Activated naive CD4-positive, alpha-beta T cell treated with anti-CD3 and anti-CD28 coated beads, Interleukin-2, amount 10 ng/mL, durations not matched to agents 7 days and 5 days (primary cell): ENCODE results near the gene ZNF497.
"Not testable (repeated sequence)": the region's sequence is repeated elsewhere in the genome, so short reads cannot be mapped to it uniquely, and the experiment has no call there.

ENCODE experiments used
- CTCF ChIA-PET: fragments of 350-600 bp; sonication (Branson Sonifier 250); formaldehyde crosslinking; loops from one replicate; lab custom pipeline; 2021; ENCODE audit warnings: antibody characterized with exemption; lab: Charles Lee
- DNase-seq: peaks from one replicate; pipeline ENCODE4 v3.0.0-alpha.2; 2020
- H3K27ac Mint-ChIP-seq: one replicate; pipeline ENCODE4 v1.8.0; 2021; ENCODE audit warnings: mild to moderate bottlenecking, moderate library complexity, mixed read lengths
- H3K27me3 Mint-ChIP-seq: one replicate; pipeline ENCODE4 v1.8.0; 2021; ENCODE audit warnings: mild to moderate bottlenecking, mixed read lengths
- H3K36me3 Mint-ChIP-seq: one replicate; pipeline ENCODE4 v1.8.0; 2021; ENCODE audit warnings: mixed read lengths
- H3K4me1 Mint-ChIP-seq: one replicate; pipeline ENCODE4 v1.8.0; 2021; ENCODE audit warnings: mixed read lengths
- H3K4me3 Mint-ChIP-seq: one replicate; pipeline ENCODE4 v1.8.0; 2021; ENCODE audit warnings: mild to moderate bottlenecking, moderate library complexity, mixed read lengths
- H3K9me3 Mint-ChIP-seq: one replicate; pipeline ENCODE4 v1.8.0; 2021; ENCODE audit warnings: mixed read lengths

ZNF497 gene

GRCh38 chr19:58332697-58333096 lies 29.9 kb downstream of the ZNF497 start:
- Mint-ChIP-seq H3K27me3 (no peaks in the 10 kb centered on the region), H3K36me3 (peaks cover 24% of the 10 kb centered on the region), H3K27ac (no peak overlapping the region), H3K4me1 (no peaks in the 10 kb centered on the region), H3K9me3 (no peaks in the 10 kb centered on the region), H3K4me3 (no peak overlapping the region)
- DNase-seq, result no peak
- CTCF ChIA-PET, result no interaction called here

GRCh38 chr19:58330458-58330857 lies 32.1 kb downstream of the ZNF497 start:
- H3K27ac Mint-ChIP-seq, result no peak overlapping the region
- H3K27me3 Mint-ChIP-seq, result no peaks in the 10 kb centered on the region
- no peak overlapping the region for H3K4me3 Mint-ChIP-seq
- peaks cover 10% of the 10 kb centered on the region for H3K36me3 Mint-ChIP-seq
- CTCF ChIA-PET, result no interaction called here
- H3K9me3 Mint-ChIP-seq, result no peaks in the 10 kb centered on the region
- no peak for DNase-seq
- no peaks in the 10 kb centered on the region for H3K4me1 Mint-ChIP-seq

DNA sequence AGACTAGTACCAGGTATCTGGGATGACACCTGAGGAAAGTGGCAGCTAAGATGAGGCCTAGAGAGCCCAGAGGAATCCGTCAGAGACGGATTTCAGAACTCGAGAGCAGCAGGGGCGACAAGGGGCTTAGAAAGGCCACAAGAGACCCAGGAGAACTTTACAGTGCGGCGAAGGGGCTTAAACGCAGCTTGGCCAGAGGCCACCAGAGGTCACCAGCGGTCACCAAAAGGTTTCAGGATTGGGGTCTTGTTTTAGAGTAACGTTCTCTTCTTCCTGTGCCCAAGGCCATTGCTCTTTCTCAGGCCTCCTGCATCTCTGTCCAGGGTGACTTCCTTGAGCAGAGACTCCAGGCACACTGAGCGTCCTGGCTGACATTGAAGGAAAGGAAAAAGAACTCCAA lies 33.6 kb downstream of the ZNF497 start:
- DNase-seq, result peak; percentile 38
- H3K27ac Mint-ChIP-seq, result no peak overlapping the region
- no peaks in the 10 kb centered on the region for H3K36me3 Mint-ChIP-seq
- CTCF ChIA-PET, result no interaction called here
- no peaks in the 10 kb centered on the region for H3K4me1 Mint-ChIP-seq
- H3K27me3 Mint-ChIP-seq, result no peaks in the 10 kb centered on the region
- H3K4me3 Mint-ChIP-seq, result no peak overlapping the region
- H3K9me3 Mint-ChIP-seq, result no peaks in the 10 kb centered on the region

- H3K4me3 Mint-ChIP-seq, result no peak within 1 kb of the TSS
- DNase-seq, result peak; percentile 95
- CTCF ChIA-PET, result interaction anchor here (0.7 to 1.1 kb wide), 2 partner anchors 158 to 193 kb away, joined by 3 to 4 read pairs; partner anchors contain the start of gene ZBTB45
- no peaks in the 10 kb centered on the region for H3K4me1 Mint-ChIP-seq
- no peaks in the 10 kb centered on the region for H3K9me3 Mint-ChIP-seq
- no peak within 1 kb of the TSS for H3K27ac Mint-ChIP-seq
- H3K36me3 Mint-ChIP-seq, result peaks cover 3% of the 10 kb centered on the region
- H3K27me3 Mint-ChIP-seq, result no peaks in the 10 kb centered on the region
These were observed 35.4 kb downstream of the ZNF497 start, which contains the start of gene ZSCAN22 for GRCh38 chr19:58326914-58327726. ZSCAN22 (plus strand) TSS chr19:58326994; CDS start chr19:58334803, 7,809 bp downstream.

- CTCF ChIA-PET, result interaction anchor here (0.7 to 1.1 kb wide), 2 partner anchors 158 to 193 kb away, joined by 3 to 4 read pairs; partner anchors contain the start of gene ZBTB45
- H3K36me3 Mint-ChIP-seq, result peaks cover 3% of the 10 kb centered on the region
These were observed 36.0 kb downstream of the ZNF497 start for GRCh38 chr19:58326501-58326913.

GRCh38 chr19:58325311-58326022 lies 37.1 kb downstream of the ZNF497 start:
- CTCF ChIA-PET, result no interaction called here
- H3K4me3 Mint-ChIP-seq, result no peak overlapping the region
- no peak for DNase-seq

More at GRCh38 chr19:58326501-58326913, 36.0 kb downstream of the ZNF497 start:
- DNase-seq, result no peak
- H3K27me3 Mint-ChIP-seq, result no peaks in the 10 kb centered on the region
- H3K27ac Mint-ChIP-seq, result no peak overlapping the region
- H3K4me3 Mint-ChIP-seq, result no peak overlapping the region
- H3K4me1 Mint-ChIP-seq, result no peaks in the 10 kb centered on the region
- H3K9me3 Mint-ChIP-seq, result no peaks in the 10 kb centered on the region

GRCh38 chr19:58319241-58319640 lies 43.3 kb downstream of the ZNF497 start:
- CTCF ChIA-PET, result no interaction called here

More at GRCh38 chr19:58325311-58326022, 37.1 kb downstream of the ZNF497 start:
- no peaks in the 10 kb centered on the region for H3K9me3 Mint-ChIP-seq
- no peak overlapping the region for H3K27ac Mint-ChIP-seq
- H3K27me3 Mint-ChIP-seq, result no peaks in the 10 kb centered on the region
- no peaks in the 10 kb centered on the region for H3K4me1 Mint-ChIP-seq
- H3K36me3 Mint-ChIP-seq, result peaks cover 3% of the 10 kb centered on the region

GRCh38 chr19:58318297-58318696 lies 44.3 kb downstream of the ZNF497 start:
- Mint-ChIP-seq H3K9me3 (peaks cover 4% of the 10 kb centered on the region), H3K4me1 (no peaks in the 10 kb centered on the region), H3K27ac (no peak overlapping the region), H3K36me3 (peaks cover 34% of the 10 kb centered on the region), H3K27me3 (no peaks in the 10 kb centered on the region), H3K4me3 (no peak overlapping the region)
- CTCF ChIA-PET, result no interaction called here
- no peak for DNase-seq

More at GRCh38 chr19:58319241-58319640, 43.3 kb downstream of the ZNF497 start:
- H3K36me3 Mint-ChIP-seq, result peaks cover 28% of the 10 kb centered on the region
- DNase-seq, result no peak
- no peaks in the 10 kb centered on the region for H3K4me1 Mint-ChIP-seq
- H3K9me3 Mint-ChIP-seq, result no peaks in the 10 kb centered on the region
- H3K4me3 Mint-ChIP-seq, result no peak overlapping the region
- no peaks in the 10 kb centered on the region for H3K27me3 Mint-ChIP-seq
- no peak overlapping the region for H3K27ac Mint-ChIP-seq

GRCh38 chr19:58317476-58318072 lies 45.0 kb downstream of the ZNF497 start:
- CTCF ChIA-PET, result interaction anchor here (0.7 kb wide), 1 partner anchor 86 kb away, joined by 5 read pairs; no protein-coding TSS in a partner anchor

DNA sequence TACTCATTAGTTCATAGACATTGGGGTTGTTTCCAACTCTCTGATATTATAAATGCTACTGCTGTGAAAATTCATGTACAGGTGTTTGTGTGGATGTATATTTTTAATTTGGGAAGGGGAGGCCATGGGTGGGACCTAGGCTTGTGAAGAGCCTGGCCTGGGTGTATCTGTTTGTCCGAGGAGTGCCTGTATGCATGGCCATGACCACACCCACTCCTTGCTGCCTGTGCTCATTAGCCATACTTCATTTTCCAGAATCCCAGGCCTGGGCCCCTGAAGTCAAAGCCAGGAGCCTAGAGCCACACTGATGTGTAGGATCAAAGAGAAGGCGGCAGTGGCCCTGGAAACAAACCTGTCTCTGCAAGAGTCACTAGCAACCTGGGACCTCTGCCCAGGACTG lies 47.0 kb downstream of the ZNF497 start:
- Mint-ChIP-seq H3K9me3 (peaks cover 14% of the 10 kb centered on the region), H3K27ac (no peak overlapping the region), H3K4me3 (no peak overlapping the region), H3K27me3 (no peaks in the 10 kb centered on the region), H3K4me1 (no peaks in the 10 kb centered on the region), H3K36me3 (peaks cover 59% of the 10 kb centered on the region)
- CTCF ChIA-PET, result no interaction called here
- no peak for DNase-seq

More at GRCh38 chr19:58317476-58318072, 45.0 kb downstream of the ZNF497 start:
- DNase-seq, result peak; percentile 48
- Mint-ChIP-seq H3K4me3 (no peak overlapping the region), H3K27ac (no peak overlapping the region), H3K4me1 (no peaks in the 10 kb centered on the region), H3K9me3 (peaks cover 4% of the 10 kb centered on the region), H3K27me3 (no peaks in the 10 kb centered on the region), H3K36me3 (peaks cover 40% of the 10 kb centered on the region)

DNA sequence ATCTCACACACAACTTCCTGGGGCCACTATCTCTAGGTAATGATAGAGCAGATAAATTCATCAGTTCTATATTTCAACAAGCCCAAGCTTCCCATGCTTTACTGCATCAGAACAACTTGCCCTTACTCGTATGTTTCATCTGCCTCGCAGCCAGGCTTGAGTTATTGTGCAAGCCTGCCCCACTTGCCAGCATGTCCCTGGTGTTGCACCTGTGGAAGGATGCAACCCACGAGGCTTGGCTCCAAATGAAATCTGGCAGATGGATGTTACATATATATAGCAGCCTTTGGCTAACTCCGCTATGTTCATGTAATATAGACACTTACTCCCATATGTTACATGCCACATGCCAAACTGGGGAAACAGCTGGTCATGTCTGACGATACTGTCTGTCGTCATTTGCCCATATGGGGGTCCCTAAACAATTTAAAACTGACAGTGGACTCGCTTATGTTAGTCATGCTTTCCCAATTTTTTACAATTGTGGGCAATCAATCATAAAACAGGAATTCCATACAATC lies 51.1 kb downstream of the ZNF497 start:
- Mint-ChIP-seq H3K27ac (no peak overlapping the region), H3K27me3 (no peaks in the 10 kb centered on the region), H3K4me3 (no peak overlapping the region), H3K9me3 (peaks cover 17% of the 10 kb centered on the region), H3K36me3 (peaks cover 93% of the 10 kb centered on the region), H3K4me1 (peaks cover 22% of the 10 kb centered on the region)
- CTCF ChIA-PET, result no interaction called here
- DNase-seq, result no peak

DNA sequence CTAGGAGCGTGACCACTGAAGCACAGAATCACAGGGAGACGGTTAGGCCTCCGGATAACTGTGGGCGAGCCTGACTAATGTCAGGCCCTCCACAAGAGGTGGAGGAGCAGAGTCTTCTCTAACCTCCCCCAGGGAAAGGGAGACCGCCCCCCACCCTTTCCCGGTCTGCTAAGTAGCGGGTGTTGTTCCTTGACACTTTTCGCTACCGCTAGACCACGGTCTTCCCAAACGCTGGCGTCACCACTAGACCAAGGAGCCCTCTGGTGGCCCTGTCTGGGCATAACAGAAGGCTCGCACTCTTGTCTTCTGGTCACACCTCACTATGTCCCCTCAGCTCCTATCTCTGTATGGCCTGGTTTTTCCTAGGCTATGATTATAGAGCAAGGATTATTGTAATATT lies 51.9 kb downstream of the ZNF497 start:
- peaks cover 29% of the 10 kb centered on the region for H3K4me1 Mint-ChIP-seq
- H3K27ac Mint-ChIP-seq, CTCF ChIA-PET, DNase-seq, H3K4me3 Mint-ChIP-seq, H3K27me3 Mint-ChIP-seq: not testable (repeated sequence)
- H3K9me3 Mint-ChIP-seq, result peaks cover 19% of the 10 kb centered on the region
- peaks cover 92% of the 10 kb centered on the region for H3K36me3 Mint-ChIP-seq

- H3K4me3 Mint-ChIP-seq, result no peak overlapping the region
- H3K9me3 Mint-ChIP-seq, result peaks cover 20% of the 10 kb centered on the region
- CTCF ChIA-PET, result interaction anchor here (0.6 kb wide), 1 partner anchor 33 kb away, joined by 3 read pairs; no protein-coding TSS in a partner anchor
- H3K4me1 Mint-ChIP-seq, result peaks cover 44% of the 10 kb centered on the region
- no peak for DNase-seq
- H3K27me3 Mint-ChIP-seq, result no peaks in the 10 kb centered on the region
- H3K36me3 Mint-ChIP-seq, result peaks cover 79% of the 10 kb centered on the region
- H3K27ac Mint-ChIP-seq, result no peak overlapping the region
These were observed 54.8 kb downstream of the ZNF497 start for GRCh38 chr19:58307736-58308135.

- no peak for DNase-seq
- H3K27ac Mint-ChIP-seq, result peak overlapping the region; percentile 98
- peak overlapping the region; percentile 93 for H3K4me3 Mint-ChIP-seq
- H3K36me3 Mint-ChIP-seq, result peaks cover 77% of the 10 kb centered on the region
- H3K27me3 Mint-ChIP-seq, result no peaks in the 10 kb centered on the region
- CTCF ChIA-PET, result interaction anchor here (0.8 kb wide), 1 partner anchor 9 kb away, joined by 3 read pairs; no protein-coding TSS in a partner anchor
- H3K9me3 Mint-ChIP-seq, result peaks cover 18% of the 10 kb centered on the region
- H3K4me1 Mint-ChIP-seq, result peaks cover 44% of the 10 kb centered on the region
These were observed 56.6 kb downstream of the ZNF497 start for GRCh38 chr19:58305932-58306323.
